ENCODE measurements around the gene NFKBIB.
"Not testable (repeated sequence)": the region's sequence is repeated elsewhere in the genome, so short reads cannot be mapped to it uniquely, and the experiment has no call there.

NFKBIB gene

DNA sequence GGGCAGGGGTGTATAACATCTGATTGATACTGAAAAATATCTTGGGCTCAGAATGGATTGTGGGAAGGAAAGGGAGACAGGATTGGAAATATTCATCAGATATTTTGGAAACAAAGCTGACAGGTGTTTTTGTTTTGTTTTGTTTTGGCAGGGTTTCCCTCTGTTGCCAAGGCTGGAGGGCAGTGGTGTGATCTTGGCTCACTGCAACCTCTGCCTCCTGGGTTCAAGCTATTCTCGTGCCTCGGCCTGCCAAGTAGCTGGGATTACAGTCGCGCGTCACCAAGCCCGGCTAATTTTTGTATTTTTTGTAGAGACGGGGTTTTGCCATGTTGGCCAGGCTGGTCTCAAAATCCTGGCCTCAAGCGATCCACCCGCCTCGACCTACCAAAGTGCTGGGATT lies 26.4 kb upstream of the NFKBIB start:
- in situ Hi-C loops (cut with MboI; ENCODE audit: low sequenced_read_pairs): not testable (repeated sequence)

DNA sequence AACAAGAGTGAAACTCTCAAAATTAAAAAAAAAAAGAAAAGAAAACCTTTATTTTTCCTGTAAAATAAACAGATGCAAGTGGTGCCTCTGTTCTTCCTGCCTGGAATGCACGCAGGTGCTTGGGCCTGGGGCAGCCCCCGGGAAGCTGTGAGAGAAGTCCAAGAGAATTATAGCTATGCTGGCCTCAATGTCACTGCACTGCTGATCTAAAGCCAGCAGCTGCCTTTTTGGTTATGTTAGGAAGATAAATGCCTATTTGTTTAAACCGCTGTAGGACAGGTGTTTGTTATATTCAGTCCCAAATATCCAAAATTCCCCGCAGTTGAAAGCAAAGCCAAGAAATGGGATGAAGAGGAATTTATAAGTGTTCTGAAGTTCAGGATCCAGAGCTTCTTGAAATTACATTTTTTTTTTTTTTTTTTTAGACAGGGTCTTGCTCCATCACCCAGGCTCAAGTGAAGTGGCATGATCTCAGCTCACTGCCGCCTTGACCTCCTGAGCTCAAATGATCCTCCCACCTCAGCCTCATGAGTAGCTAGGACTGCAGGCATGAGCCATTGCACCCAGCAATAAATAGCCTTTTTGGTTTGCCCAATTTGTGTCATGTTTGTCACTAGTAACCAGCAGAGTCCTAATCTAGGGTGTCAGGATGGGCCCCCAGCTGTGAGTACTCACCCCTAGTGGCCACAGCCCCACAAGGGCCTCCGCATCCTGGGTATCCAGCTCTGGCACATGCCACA lies 23.9 kb upstream of the NFKBIB start:
- in situ Hi-C loops (cut with MboI; ENCODE audit: low sequenced_read_pairs): no loop called here

DNA sequence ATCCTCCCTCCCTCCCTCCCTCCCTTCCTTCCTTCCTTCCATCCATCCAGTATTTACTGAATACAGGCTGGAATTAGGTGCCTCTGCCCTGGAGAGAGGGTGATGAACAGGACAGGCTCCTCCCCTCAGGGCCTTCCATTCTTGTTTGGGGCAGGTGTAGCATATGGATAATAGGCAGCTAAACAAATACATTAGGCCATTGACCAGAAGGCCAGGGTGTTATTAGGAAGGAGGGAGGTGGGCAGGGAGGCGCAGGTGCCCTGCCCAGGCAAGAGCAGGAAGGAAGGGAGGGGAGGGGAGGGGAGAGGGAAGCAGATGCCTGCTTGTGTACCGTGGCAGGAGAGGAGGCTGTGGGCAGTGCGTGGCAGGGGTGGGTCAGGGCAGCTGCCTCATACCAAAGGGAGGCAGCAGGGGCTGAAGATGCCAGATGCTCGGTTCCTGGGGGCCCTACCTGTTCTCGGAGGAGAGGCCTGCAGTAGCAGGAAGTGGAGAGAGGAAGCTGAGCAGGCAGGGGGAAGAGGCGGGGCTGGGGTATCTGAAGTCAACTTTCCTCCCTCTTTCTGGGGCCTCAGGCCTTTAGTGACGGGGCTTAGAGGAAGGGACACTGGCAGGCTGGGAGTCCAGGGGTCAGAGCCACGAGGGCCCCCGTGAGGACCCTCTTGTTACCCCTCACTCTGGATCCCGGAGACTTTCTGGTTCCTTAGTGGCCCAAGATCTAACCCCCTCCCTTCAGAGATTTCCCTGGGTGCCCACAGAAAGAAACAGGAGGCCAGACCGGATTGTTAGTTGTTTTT lies 21.8 kb upstream of the NFKBIB start, which contains the start of gene RINL:
TSS of gene RINL (minus strand) at position 495 of the 794 bp plus-strand sequence. CDS start 1,533 bp downstream, outside the sequence.
- in situ Hi-C loops (cut with MboI; ENCODE audit: low sequenced_read_pairs): no loop called here

DNA sequence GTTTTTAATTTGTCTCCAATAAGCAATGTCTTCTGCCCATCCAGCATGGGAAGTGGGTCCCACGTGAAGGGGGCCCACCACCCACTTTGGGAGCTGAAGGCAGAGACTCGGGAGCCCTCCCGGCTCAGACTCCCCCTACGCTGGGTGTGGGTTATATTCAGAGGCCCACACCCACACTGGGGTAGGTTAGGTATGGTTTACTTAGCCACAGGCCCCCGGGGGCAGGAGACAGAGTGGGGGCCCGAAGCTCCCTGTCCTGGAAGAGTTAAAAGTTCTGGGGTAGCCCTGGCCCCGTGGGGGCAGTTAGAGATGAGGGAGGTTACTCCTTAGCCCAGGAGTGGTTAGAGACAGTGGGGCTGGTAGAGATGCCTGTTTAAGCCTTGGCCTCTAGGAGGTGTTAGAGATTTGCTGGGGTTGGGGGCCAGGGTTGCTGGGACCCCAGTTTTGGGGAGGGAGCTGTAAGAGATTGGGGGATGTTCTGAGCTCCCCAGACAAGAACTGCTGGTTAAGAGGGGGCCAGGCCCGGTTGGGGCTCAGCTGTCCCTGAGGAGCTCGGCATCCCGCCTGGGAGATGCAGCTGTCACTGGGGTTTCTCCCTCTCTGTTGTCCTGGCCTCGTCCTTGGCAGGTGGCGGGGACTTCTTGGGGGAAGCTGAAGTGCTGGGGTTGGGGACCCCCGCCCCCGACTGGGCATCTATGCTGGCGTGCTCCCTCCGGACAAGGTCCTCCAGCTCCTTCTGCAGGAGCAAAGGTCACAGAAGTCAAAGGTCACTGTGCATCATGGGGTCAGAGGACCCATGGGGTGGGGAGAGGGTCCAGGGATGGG lies 21.0 kb upstream of the NFKBIB start:
- in situ Hi-C loops (cut with MboI; ENCODE audit: low sequenced_read_pairs): no loop called here

- in situ Hi-C loops (cut with MboI; ENCODE audit: low sequenced_read_pairs): no loop called here
Observed at GRCh38 chr19:38879400-38879751, 20.4 kb upstream of the NFKBIB start.

- in situ Hi-C loops (cut with MboI; ENCODE audit: low sequenced_read_pairs): no loop called here
Observed at GRCh38 chr19:38880076-38880881, 19.5 kb upstream of the NFKBIB start.

DNA sequence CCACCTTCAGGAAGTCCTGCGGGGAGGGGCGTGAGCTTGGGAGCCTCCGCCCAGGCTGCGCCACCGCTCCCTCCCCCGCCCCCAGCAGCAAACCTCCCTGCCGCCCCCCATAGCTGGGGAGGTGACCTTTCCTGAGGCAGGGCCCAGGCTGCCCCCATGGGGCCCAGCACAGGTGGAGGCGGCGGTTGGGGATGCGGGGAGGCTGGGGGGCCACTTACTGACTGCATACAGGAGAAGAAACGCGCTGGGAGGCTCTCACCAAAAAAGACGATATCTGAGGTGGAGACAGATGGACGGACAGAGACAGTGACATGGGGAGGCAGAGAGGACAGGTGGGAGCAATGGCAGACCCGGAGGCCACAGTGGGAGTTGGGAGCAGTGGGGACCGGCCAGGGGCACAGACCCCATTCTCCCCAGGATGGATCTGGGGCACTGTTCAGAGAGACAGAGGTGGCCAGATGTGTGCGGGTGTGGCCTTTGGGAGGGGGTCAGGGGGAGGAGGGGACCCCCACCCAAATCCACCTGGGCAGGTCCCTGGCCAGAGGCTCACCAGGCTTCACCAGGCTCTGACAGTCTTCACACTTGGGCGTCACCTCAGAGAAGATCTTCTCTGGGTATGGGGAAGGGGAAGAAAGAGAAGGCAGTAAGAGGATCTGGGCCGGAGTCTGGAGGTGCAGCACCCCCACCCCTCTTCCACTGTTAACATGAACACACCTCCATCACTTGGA lies 18.7 kb upstream of the NFKBIB start:
- in situ Hi-C loops (cut with MboI; ENCODE audit: low sequenced_read_pairs): no loop called here

DNA sequence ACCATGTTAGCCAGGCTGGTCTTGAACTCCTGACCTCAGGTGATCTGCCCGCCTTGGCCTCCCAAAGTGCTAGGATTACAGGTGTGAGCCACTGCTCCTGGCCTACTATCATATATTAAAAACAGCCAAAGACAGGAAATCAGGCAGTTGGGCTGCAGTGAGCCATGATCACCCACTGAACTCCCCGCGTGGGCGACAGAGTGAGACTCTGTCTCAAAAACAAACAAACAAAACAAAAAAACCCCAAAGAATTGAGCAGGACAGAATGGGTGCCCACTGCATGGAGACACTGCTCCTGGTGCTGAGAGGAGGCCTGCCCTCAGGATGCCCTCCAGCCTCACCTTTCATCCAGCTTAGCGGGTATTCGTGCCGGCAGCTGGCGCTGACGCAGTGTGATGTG lies 16.5 kb upstream of the NFKBIB start:
- in situ Hi-C loops (cut with MboI; ENCODE audit: low sequenced_read_pairs): no loop called here

DNA sequence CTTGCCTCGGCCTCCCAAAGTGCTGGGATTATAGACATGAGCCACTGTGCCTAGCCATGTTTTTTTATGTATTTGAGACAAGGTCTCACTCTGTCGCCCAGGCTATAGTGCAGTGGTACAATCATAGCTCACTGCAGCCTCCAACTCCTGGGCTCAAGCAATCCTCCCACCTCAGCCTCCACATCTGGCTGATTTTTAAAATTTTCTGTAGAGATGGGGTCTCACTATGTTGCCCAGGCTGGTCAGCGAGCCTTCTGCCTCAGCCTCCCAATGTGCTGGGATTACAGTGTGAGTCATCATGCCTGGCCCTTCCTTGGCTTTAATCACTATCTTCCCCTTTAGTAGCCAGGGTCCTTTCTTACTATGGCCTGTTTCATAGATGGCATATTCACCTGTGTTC lies 15.1 kb upstream of the NFKBIB start:
- in situ Hi-C loops (cut with MboI; ENCODE audit: low sequenced_read_pairs): not testable (repeated sequence)

DNA sequence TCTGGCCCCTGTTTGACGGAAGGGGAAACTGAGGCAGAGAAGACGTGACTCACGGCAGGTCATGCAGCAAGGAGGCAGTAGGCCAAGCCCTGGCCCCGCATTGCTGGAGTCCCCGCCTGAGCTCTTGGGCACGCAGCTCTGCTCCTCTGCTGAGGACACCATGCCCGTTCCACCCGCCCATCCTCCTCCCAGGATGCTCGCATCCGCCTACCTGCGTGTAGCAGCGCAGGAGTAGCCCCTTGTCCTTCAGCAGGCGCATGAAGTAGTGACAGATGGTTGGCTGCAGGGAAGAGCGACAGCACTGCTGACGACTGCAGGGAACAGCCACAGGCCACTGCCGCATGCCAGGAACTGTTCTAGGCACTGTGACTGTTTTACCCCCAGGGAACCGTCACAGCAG lies 10.9 kb upstream of the NFKBIB start:
- in situ Hi-C loops (cut with MboI; ENCODE audit: low sequenced_read_pairs): no loop called here

DNA sequence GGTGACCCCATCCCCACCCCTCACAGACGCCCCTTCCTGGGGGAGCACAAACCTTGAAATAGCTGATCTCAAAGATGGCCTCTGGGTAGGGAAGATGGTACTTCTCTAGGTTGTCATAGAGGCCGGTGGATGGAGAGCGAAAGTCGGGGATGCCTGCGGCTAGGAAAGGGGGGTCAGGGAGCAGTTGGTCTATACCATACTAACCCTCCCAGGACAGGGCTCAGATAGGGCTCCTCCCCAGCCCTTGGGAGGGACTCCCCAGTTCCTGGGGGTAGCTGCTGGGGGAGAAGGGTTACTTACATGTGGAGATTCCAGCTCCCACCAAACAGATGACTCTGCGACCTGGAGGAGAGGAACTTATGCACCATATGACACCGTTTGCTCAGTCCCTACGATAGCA lies 10.0 kb upstream of the NFKBIB start:
- in situ Hi-C loops (cut with MboI; ENCODE audit: low sequenced_read_pairs): no loop called here

DNA sequence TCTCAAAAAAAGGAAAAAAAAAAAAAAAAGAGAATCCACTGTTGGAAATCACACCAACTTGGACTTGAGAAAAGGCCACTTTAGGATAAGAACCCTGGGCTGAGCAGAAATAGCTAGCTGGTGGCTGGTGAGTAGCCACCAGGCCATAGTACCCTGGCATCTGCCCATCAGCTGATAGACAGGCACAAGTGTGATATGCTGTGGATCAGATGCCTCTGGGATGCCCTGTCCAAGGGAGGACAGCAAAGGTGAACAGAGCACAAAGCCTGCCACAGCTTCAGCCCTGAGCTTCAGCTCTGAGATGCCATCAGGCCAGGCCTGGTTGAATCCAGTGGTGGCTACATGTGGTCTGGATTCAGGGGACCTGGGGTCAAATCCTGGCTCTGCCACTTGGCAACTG lies 9.1 kb upstream of the NFKBIB start:
- in situ Hi-C loops (cut with MboI; ENCODE audit: low sequenced_read_pairs): no loop called here

GRCh38 chr19:38891771-38892170 lies 8.0 kb upstream of the NFKBIB start:
- in situ Hi-C loops (cut with MboI; ENCODE audit: low sequenced_read_pairs): no loop called here

DNA sequence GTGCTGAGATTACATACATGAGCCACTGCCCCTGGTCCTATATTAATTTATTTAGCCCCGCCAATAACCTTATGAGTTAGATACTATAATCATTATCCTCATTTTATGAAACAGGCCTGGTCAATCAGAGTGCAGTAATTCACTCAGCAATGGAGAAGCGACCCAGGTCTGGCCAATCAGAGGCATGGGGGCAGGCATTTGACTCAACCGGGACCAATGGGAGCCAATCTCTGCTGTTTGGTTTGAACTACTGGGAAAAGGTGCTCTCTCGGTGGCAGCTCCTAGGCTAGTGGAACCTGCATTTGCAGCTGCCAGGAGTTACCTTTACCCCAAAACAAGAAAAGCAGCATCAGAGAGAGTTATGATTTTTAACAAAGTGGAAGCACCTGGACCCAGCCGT lies 6.9 kb upstream of the NFKBIB start:
- in situ Hi-C loops (cut with MboI; ENCODE audit: low sequenced_read_pairs): no loop called here

DNA sequence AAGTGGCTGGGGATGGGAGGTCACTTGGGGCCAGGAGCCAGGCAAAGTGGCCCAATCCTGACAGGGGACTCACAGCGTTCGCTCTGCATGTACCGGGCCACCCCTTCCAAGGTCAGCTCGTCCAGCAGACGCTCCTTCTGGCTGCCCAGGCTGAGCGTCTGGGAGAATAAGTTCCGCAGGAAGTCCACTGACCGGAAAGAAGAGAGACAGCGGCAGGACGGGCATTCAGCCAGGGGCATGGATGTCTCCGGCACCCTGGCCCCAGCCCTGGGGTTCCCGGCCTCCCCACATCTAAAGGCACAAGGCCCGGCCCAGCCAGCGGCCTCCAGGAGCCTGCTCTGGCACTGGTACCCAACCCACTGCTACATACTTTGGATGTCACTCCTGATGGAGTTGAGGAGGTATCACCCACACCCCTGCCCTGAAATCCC lies 6.4 kb upstream of the NFKBIB start:
- in situ Hi-C loops (cut with MboI; ENCODE audit: low sequenced_read_pairs): no loop called here

- in situ Hi-C loops (cut with MboI; ENCODE audit: low sequenced_read_pairs): no loop called here
Observed at GRCh38 chr19:38894968-38895367, 4.8 kb upstream of the NFKBIB start.

- in situ Hi-C loops (cut with MboI; ENCODE audit: low sequenced_read_pairs): no loop called here
Observed at GRCh38 chr19:38898788-38899446, 852 bp upstream of the NFKBIB start.

GRCh38 chr19:38900202-38900629 lies 447 bp downstream of the NFKBIB start:
- in situ Hi-C loops (cut with MboI; ENCODE audit: low sequenced_read_pairs): loop anchor here (25.0 kb wide), 1 partner anchor 488 kb away; the partner anchor contains the start of gene FAM98C

DNA sequence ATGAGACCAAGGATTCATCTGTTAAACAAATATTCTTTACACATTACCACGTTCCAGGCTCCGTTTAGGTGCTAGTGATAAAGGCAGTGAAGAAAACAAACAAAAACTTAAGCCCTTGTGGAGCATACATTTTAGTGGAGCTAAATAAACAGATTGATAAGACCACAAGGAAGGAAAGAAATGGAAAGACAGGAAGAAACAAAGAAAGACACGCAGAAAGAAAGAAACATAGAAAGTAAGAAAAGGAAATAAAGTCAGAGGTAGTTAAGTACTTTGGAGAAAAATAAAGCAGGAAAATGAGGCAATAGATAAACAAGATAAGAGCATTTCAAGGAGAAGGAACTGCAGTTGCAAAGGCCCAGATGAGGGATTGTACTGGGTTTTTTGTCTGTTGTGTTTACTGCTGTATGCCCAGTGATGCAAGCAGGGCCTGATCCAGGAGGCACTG lies 998 bp downstream of the NFKBIB start:
- in situ Hi-C loops (cut with MboI; ENCODE audit: low sequenced_read_pairs): loop anchor here (25.0 kb wide), 1 partner anchor 488 kb away; the partner anchor contains the start of gene FAM98C

All from HL-60/S4 treated with retinoic acid at 250 ng/mL for 4 days and 3 days (cell line).